Neuronal stem cell (in vitro differentiated cells): ENCODE results near the gene WNT9A.

Source experiments
- DNase-seq: peaks from one replicate; pipeline ENCODE4 v3.0.0-alpha.2; 2013; ENCODE audit warnings: low spot score
- H2AFZ ChIP-seq: one replicate; pipeline ENCODE4 v1.6.1; 2013; ENCODE audit warnings: mild to moderate bottlenecking, low read length, inconsistent platforms
- H2AK5ac ChIP-seq: 2 replicates; pipeline ENCODE4 v1.6.1; 2013; ENCODE audit warnings: low read depth, mild to moderate bottlenecking, inconsistent platforms, low read length, moderate library complexity, mixed read lengths
- H2BK120ac ChIP-seq: 2 replicates; pipeline ENCODE4 v1.6.1; 2013; ENCODE audit warnings: low read depth, mild to moderate bottlenecking, inconsistent platforms, low read length, moderate library complexity, mixed read lengths
- H2BK12ac ChIP-seq: one replicate; pipeline ENCODE4 v1.6.1; 2013; ENCODE audit warnings: low read length, inconsistent platforms
- H2BK15ac ChIP-seq: 2 replicates; pipeline ENCODE4 v1.6.1; 2013; ENCODE audit warnings: mild to moderate bottlenecking, low read length, inconsistent platforms, mixed read lengths
- H2BK5ac ChIP-seq: one replicate; pipeline ENCODE4 v1.6.1; 2013; ENCODE audit warnings: inconsistent platforms, mild to moderate bottlenecking, low read length, moderate library complexity
- H3K14ac ChIP-seq: one replicate; pipeline ENCODE4 v1.6.1; 2013; ENCODE audit warnings: low read length, inconsistent platforms
- H3K18ac ChIP-seq: 2 replicates; pipeline ENCODE4 v1.6.1; 2013; ENCODE audit warnings: low read length, inconsistent platforms
- H3K23ac ChIP-seq: 2 replicates; pipeline ENCODE4 v1.6.1; 2013; ENCODE audit warnings: low read depth, mild to moderate bottlenecking, mixed read lengths, low read length, inconsistent platforms; ENCODE audit not compliant: poor library complexity
- H3K27ac ChIP-seq: replicated peaks from 3 replicates; pipeline ENCODE4 v1.5.1; 2013; ENCODE audit warnings: low read length, inconsistent platforms
- H3K27me3 ChIP-seq, 3 experiments: 2 replicates each; pipeline ENCODE4 v1.6.1; 2013; ENCODE audit warnings: low read length in 3 of 3, mild to moderate bottlenecking in 2 of 3, inconsistent platforms in 1 of 3, low read depth in 1 of 3, mixed read lengths in 1 of 3, moderate library complexity in 1 of 3; ENCODE audit not compliant: control insufficient read depth in 3 of 3, insufficient read depth in 3 of 3
- H3K36me3 ChIP-seq, 2 donors: replicated peaks in 1 of 2; 2 replicates each; pipeline ENCODE4 v1.6.1; 2013; ENCODE audit warnings: low read length in 2 of 2; ENCODE audit not compliant: control insufficient read depth in 2 of 2, insufficient read depth in 2 of 2
- H3K4ac ChIP-seq: 2 replicates; pipeline ENCODE4 v1.6.1; 2013; ENCODE audit warnings: inconsistent platforms, mild to moderate bottlenecking, low read length, moderate library complexity
- H3K4me1 ChIP-seq, 2 donors: 1 replicate in 1 of 2; 2 replicates in 1 of 2; pipeline ENCODE4 v1.6.1; 2013; ENCODE audit warnings: low read length in 2 of 2, low read depth in 1 of 2; ENCODE audit not compliant: control insufficient read depth in 2 of 2, insufficient read depth in 1 of 2
- H3K4me2 ChIP-seq: one replicate; pipeline ENCODE4 v1.6.1; 2013; ENCODE audit warnings: mild to moderate bottlenecking, low read length, inconsistent platforms; ENCODE audit not compliant: insufficient read depth, poor library complexity, severe bottlenecking
- H3K4me3 ChIP-seq, 2 donors: 2 replicates each; pipeline ENCODE4 v1.5.1; 2013; ENCODE audit warnings: low read length in 2 of 2, mild to moderate bottlenecking in 2 of 2, inconsistent platforms in 1 of 2, moderate library complexity in 1 of 2
- H3K79me1 ChIP-seq: one replicate; pipeline ENCODE4 v1.6.1; 2013; ENCODE audit warnings: low read depth, mild to moderate bottlenecking, inconsistent platforms, low read length, moderate library complexity
- H3K9ac ChIP-seq: one replicate; pipeline ENCODE4 v1.6.1; 2013; ENCODE audit warnings: mild to moderate bottlenecking, low read depth, low read length, inconsistent platforms; ENCODE audit not compliant: poor library complexity
- H3K9me3 ChIP-seq, 2 donors: replicated peaks in 1 of 2; 2 replicates each; pipeline versions ENCODE3 to v1.6.1; 2013; ENCODE audit warnings: low read length in 2 of 2, mild to moderate bottlenecking in 2 of 2, inconsistent platforms in 1 of 2, low read depth in 1 of 2, mixed read lengths in 1 of 2, moderate library complexity in 1 of 2; ENCODE audit not compliant: control insufficient read depth in 2 of 2, insufficient read depth in 1 of 2
- H4K8ac ChIP-seq: one replicate; pipeline ENCODE4 v1.6.1; 2013; ENCODE audit warnings: low read depth, mild to moderate bottlenecking, inconsistent platforms, low read length, moderate library complexity
- H4K91ac ChIP-seq: one replicate; pipeline ENCODE4 v1.6.1; 2013; ENCODE audit warnings: low read length, low read depth, mild to moderate bottlenecking, inconsistent platforms; ENCODE audit not compliant: poor library complexity
- WGBS, 2 donors: extraction: QIAGEN DNeasy Blood & Tissue Kit; methylation state at CpG; one replicate each; pipeline ENCODE4 v1.1.7; 2013; ENCODE audit warnings: missing lambda C conversion rate in 2 of 2, mixed read lengths in 1 of 2; ENCODE audit not compliant: insufficient read length in 2 of 2, insufficient replicate concordance in 1 of 2; ENCODE audit errors: extremely low coverage in 2 of 2; 5-methylcytosine and 5-hydroxymethylcytosine counted together

The WNT9A gene

DNA sequence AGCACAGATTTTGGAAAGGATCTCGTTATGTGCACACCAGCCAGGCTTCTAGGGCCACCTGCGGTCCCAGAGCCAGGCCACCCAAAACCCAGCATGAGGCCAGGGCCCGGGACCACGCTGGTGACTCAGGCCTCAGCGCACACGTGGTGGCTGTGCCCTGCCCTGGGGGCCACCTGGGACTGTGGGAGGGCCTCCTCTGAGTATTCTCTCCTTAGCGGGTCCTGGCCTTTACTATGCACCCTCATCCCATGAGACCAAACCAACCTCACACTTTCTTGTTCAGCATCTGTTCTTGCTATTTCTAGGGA, 9.9 kb downstream of the WNT9A start:
- H2BK15ac ChIP-seq = peak overlapping the region; percentile 9
- DNase-seq = no peak
- H3K27me3 ChIP-seq = no peaks in the 10 kb centered on the region
- H3K4me1 ChIP-seq = peaks cover 0 to 8% of the 10 kb centered on the region in 2 donors
- no peak overlapping the region for H3K4me3 ChIP-seq
- H2BK5ac ChIP-seq = no peak overlapping the region
- H3K27ac ChIP-seq = no peak overlapping the region
- peaks cover 0 to 2% of the 10 kb centered on the region in 2 donors for H3K9me3 ChIP-seq
- H3K23ac ChIP-seq = peak overlapping the region; percentile 31
- no peak overlapping the region for H3K4ac ChIP-seq
- no peak overlapping the region for H3K14ac ChIP-seq
- H2BK12ac ChIP-seq = no peak overlapping the region
- H4K8ac ChIP-seq = no peak overlapping the region
- H3K4me2 ChIP-seq = no peak overlapping the region
- H3K79me1 ChIP-seq = peaks cover 4% of the 10 kb centered on the region
- no CpG with 5 or more reads among the region's 7 CpGs for WGBS, 2 donors
- H2AK5ac ChIP-seq = no peak overlapping the region
- no peaks in the 10 kb centered on the region for H3K36me3 ChIP-seq
- no peak overlapping the region for H2AFZ ChIP-seq
- H2BK120ac ChIP-seq = peak overlapping the region; percentile 17
- H3K9ac ChIP-seq = no peak overlapping the region
- peak overlapping the region; percentile 11 for H3K18ac ChIP-seq
- H4K91ac ChIP-seq = no peak overlapping the region

DNA sequence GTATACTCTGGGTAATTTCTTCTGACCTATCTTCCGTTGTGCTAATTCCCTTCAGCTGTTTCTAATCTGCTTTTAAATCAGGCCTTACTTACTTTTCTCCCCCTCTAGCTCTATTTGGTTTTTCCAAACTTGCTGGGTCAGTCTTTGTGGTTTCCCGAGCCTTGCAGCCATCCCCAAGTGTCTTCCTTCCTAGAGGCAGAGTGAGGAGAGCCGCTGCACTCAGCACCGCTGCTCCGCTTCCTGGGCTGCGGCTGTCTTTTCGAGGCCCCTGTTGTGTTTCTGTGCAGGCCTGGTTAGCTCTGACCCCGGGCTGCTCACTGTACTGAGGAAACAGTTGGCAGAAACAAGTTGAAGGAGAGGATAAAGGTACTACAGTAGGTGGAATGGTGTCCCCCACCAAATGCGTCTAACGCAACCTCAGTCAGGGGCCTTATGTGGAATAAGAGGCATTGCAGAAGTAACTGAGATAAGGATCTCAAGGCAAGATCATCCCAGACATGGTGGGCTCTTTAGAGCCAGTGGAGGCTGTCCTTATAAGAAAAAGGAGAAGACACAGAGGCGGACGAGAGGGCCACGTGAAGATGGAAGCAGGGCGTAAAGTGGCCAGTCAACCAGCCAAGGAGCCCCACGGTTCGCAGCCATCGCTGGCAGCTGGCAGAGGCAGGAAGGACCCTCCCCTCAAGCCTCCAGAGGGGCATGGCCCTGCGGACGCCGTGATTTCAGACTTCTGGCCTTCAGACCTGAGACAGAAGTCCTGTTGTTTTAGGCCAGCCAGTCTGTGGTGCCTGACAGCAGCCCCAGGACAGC, 10.5 kb downstream of the WNT9A start:
- Histone ChIP-seq H2BK120ac (peak overlapping the region; percentile 17), H2BK15ac (peak overlapping the region; percentile 9), H2BK5ac (no peak overlapping the region), H3K4ac (no peak overlapping the region), H3K36me3 (no peaks in the 10 kb centered on the region), H3K4me3 (no peak overlapping the region), H3K9ac (no peak overlapping the region), H4K91ac (peak overlapping the region; percentile 60), H3K27me3 (no peaks in the 10 kb centered on the region), H3K79me1 (peaks cover 4% of the 10 kb centered on the region), H3K4me1 (peaks cover 0 to 8% of the 10 kb centered on the region in 2 donors), H3K14ac (peak overlapping the region; percentile 73), H3K18ac (peak overlapping the region; percentile 11), H3K9me3 (peaks cover 0 to 2% of the 10 kb centered on the region in 2 donors), H4K8ac (no peak overlapping the region), H2BK12ac (no peak overlapping the region), H3K23ac (peak overlapping the region; percentile 31), H3K27ac (no peak overlapping the region), H2AK5ac (peak overlapping the region; percentile 57), H2AFZ (no peak overlapping the region), H3K4me2 (no peak overlapping the region)
- no peak for DNase-seq
- WGBS, 2 donors = no CpG with 5 or more reads among the region's 20 CpGs

DNA sequence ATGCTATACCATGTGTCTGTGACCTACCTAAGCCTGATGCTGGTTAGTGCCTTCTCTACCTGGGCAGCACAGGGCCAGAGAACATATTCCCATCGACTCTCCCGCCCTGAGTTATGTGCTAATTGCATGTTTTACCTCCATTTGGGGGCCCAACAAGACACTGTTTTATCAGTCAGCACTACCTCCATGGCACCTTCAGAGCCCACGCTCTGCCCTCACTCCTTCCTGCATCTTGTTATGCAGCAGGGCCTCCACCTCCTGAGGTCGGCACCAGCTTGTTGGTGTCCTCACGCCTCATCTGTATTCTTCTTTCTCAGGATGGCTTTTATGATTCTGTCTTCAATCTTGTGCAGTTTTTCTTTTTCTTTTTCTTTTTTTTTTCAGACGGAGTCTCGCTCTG, 11.9 kb downstream of the WNT9A start:
- no peak overlapping the region for H2BK15ac ChIP-seq
- no peak overlapping the region for H2BK5ac ChIP-seq
- no peaks in the 10 kb centered on the region for H3K36me3 ChIP-seq
- no peak overlapping the region for H3K23ac ChIP-seq
- H3K4me2 ChIP-seq = no peak overlapping the region
- H3K4me3 ChIP-seq = no peak overlapping the region
- no peak overlapping the region for H3K27ac ChIP-seq
- H3K9ac ChIP-seq = no peak overlapping the region
- H3K18ac ChIP-seq = no peak overlapping the region
- no peak overlapping the region for H4K91ac ChIP-seq
- DNase-seq = no peak
- H2AFZ ChIP-seq = no peak overlapping the region
- H2BK12ac ChIP-seq = no peak overlapping the region
- H2BK120ac ChIP-seq = no peak overlapping the region
- no peaks in the 10 kb centered on the region for H3K27me3 ChIP-seq
- no peak overlapping the region for H2AK5ac ChIP-seq
- peaks cover 0 to 3% of the 10 kb centered on the region in 2 donors for H3K4me1 ChIP-seq
- H3K4ac ChIP-seq = no peak overlapping the region
- no CpG with 5 or more reads among the region's 7 CpGs for WGBS, 2 donors
- H4K8ac ChIP-seq = no peak overlapping the region
- peaks cover 0 to 2% of the 10 kb centered on the region in 2 donors for H3K9me3 ChIP-seq
- peaks cover 2% of the 10 kb centered on the region for H3K79me1 ChIP-seq
- no peak overlapping the region for H3K14ac ChIP-seq

DNA sequence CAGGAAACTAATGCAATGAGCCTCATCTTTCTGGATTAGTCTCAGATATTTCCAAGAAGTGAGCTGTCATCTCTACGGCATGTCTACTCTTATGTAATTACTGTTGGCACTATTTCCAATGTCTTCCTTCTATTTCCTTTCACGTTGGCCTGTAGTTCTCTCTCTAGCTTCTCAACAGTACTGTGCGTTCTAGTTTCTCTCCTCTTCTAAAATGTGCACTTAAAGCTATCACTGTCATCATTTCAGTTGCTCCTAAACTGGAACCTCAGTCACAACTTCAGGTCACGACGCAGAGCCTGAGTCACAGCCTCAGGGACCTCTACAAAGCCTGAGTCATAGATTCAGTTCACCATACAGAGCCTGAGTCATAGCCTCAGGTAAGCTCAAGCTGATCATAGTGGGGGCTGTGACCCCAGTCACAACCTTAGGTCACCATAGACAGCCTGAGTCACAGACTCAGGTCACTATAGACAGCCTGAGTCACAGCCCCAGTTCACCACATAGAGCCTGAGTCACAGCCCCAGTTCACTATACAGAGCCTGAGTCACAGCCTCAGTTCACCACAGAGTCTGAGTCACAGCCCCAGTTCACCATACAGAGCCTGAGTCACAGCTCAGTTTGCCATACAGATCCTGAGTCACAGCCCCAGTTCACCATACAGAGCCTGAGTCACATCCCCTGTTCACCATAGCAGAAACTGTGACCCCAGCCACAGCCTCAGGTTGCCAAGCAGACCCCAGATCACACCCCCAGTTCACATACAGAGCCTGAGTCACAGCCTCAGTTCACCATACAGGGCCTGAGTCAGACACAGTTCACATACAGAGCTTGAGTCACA, 13.0 kb downstream of the WNT9A start:
- no CpG with 5 or more reads among the region's 5 CpGs for WGBS, 2 donors
- Histone ChIP-seq H3K9me3 (peaks cover 0 to 2% of the 10 kb centered on the region in 2 donors), H3K27me3 (peaks cover 0 to 2% (median 0%) of the 10 kb centered on the region in 3 experiments), H2AK5ac (peak overlapping the region; percentile 54), H2BK15ac (no peak overlapping the region), H3K4me3 (no peak overlapping the region), H3K14ac (no peak overlapping the region), H4K8ac (no peak overlapping the region), H2BK5ac (no peak overlapping the region), H4K91ac (no peak overlapping the region), H3K9ac (no peak overlapping the region), H3K36me3 (no peaks in the 10 kb centered on the region), H3K4ac (peak overlapping the region; percentile 19), H3K4me1 (peaks cover 0 to 6% of the 10 kb centered on the region in 2 donors), H3K4me2 (no peak overlapping the region), H3K79me1 (peaks cover 2% of the 10 kb centered on the region), H2BK12ac (no peak overlapping the region), H3K23ac (no peak overlapping the region), H3K27ac (no peak overlapping the region), H3K18ac (no peak overlapping the region), H2AFZ (no peak overlapping the region), H2BK120ac (no peak overlapping the region)
- no peak for DNase-seq
